ENCODE results near the gene LONP2. TPM values are rescaled to one million over a fixed set of nuclear protein-coding genes. Genes with fewer than 3 reads are reported as not detected.
"Not testable (repeated sequence)": the region's sequence is repeated elsewhere in the genome, so short reads cannot be mapped to it uniquely, and the experiment has no call there.

The LONP2 gene
- total RNA-seq, 1 experiment from 2014 or later: 46.8 TPM

DNA sequence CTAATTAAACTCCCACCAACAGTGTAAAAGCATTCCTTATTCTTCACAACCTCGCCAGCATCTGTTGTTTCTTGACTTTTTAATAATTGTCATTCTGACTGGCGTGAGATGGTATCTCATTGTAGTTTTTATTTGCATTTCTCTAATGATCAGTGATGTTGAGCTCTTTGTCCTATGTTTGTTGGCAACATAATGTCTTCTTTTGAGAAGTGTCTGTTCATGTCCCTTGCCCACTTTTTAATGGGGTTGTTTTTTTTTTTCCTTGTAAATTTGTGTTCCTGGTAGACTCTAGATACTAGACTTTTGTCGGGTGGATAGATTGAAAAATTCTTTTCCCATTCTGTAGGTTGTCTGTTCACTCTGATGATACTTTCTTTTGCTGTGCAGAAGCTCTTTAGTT is 69.8 kb downstream of the LONP2 start:
- H3K4me2 ChIP-seq (ENCODE audit: low read length); H3K36me3 ChIP-seq (ENCODE audit: control insufficient read depth in 1 of 2, insufficient read depth in 2 of 2, low read length in 2 of 2); H3K9me2 ChIP-seq (ENCODE audit: insufficient read depth); intact Hi-C loops (cut with micrococcal nuclease); BruUV-seq (replicated peaks); H4K20me1 ChIP-seq (ENCODE audit: insufficient read depth); DNase-seq (ENCODE audit: low read depth, low spot score); H3K9ac ChIP-seq (ENCODE audit: low read length); POLR2A ChIA-PET; ATAC-seq; H3K27ac ChIP-seq (ENCODE audit: low read depth, low read length); H3K9me3 ChIP-seq (ENCODE audit: control insufficient read depth in 1 of 2, insufficient read depth in 1 of 2, low read depth in 1 of 2, low read length in 2 of 2); H2AFZ ChIP-seq (ENCODE audit: low read depth, low read length, poor library complexity, severe bottlenecking); H3K27me3 ChIP-seq (ENCODE audit: insufficient read depth, low read length); RAD21 ChIA-PET (ENCODE audit: low non-redundant PET in 1 of 2, low total read pairs in 2 of 2, uncharacterized antibody in 2 of 2, unreplicated experiment in 2 of 2); H3K4me3 ChIP-seq (replicated peaks in 1 of 2; ENCODE audit: low read depth in 1 of 2, low read length in 2 of 2); CTCF ChIA-PET; H3K79me2 ChIP-seq (ENCODE audit: insufficient read depth, low read length): not testable (repeated sequence)
- H3K4me1 ChIP-seq (ENCODE audit: control insufficient read depth in 1 of 2, insufficient read depth in 2 of 2, low read length in 2 of 2): peaks cover 5 to 10% of the 10 kb centered on the region in 2 experiments; a peak in 3 of 4 replicates

DNA sequence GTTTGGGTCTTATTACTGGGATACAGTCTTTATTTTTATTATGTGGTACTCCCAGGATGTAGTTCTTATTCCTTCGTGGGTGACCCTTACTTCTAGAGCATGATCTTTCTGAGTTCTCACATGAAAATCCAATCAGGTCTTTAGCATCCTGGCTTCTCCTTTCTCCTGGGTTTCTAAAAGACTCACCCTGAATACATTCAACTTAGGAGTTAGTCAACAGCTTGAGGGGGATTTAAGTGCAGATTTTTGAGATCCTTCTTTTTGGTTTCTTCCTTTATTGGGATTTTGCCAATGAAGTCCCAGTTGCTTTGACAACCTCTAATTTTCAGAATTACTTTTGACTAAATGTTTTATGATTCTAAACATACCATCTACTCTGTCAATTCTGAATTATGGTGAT is 72.9 kb downstream of the LONP2 start:
- ChIA-PET POLR2A (no interaction called here), CTCF (no interaction called here), RAD21 (ENCODE audit: low non-redundant PET in 1 of 2, low total read pairs in 2 of 2, uncharacterized antibody in 2 of 2, unreplicated experiment in 2 of 2) (no interaction called here)
- Histone ChIP-seq H3K36me3 (ENCODE audit: control insufficient read depth in 1 of 2, insufficient read depth in 2 of 2, low read length in 2 of 2) (no peaks in the 10 kb centered on the region), H3K27me3 (ENCODE audit: insufficient read depth, low read length) (no peaks in the 10 kb centered on the region), H3K9me3 (ENCODE audit: control insufficient read depth in 1 of 2, insufficient read depth in 1 of 2, low read depth in 1 of 2, low read length in 2 of 2) (no peaks in the 10 kb centered on the region), H3K9ac (ENCODE audit: low read length) (no peak overlapping the region), H3K27ac (ENCODE audit: low read depth, low read length) (no peak overlapping the region), H3K4me3 (replicated peaks in 1 of 2; ENCODE audit: low read depth in 1 of 2, low read length in 2 of 2) (no peak overlapping the region), H4K20me1 (ENCODE audit: insufficient read depth) (0 out of 2 replicates have a peak, but pooled peaks cover 5% of the 10 kb centered on the region), H3K4me1 (ENCODE audit: control insufficient read depth in 1 of 2, insufficient read depth in 2 of 2, low read length in 2 of 2) (peaks cover 5 to 10% of the 10 kb centered on the region in 2 experiments; a peak in 3 of 4 replicates), H3K9me2 (ENCODE audit: insufficient read depth) (no peaks in the 10 kb centered on the region), H3K79me2 (ENCODE audit: insufficient read depth, low read length) (no peaks in the 10 kb centered on the region; the same call in 1 of the 2 replicates), H3K4me2 (ENCODE audit: low read length) (peak overlapping the region; percentile 13; the same call in 1 of the 2 replicates), H2AFZ (ENCODE audit: low read depth, low read length, poor library complexity, severe bottlenecking) (no peak overlapping the region)
- TF ChIP-seq, protein P1, sequence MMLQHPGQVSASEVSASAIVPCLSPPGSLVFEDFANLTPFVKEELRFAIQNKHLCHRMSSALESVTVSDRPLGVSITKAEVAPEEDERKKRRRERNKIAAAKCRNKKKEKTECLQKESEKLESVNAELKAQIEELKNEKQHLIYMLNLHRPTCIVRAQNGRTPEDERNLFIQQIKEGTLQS (IDR thresholded peaks at IDR 0.05): no peak
- TF ChIP-seq, protein P2, sequence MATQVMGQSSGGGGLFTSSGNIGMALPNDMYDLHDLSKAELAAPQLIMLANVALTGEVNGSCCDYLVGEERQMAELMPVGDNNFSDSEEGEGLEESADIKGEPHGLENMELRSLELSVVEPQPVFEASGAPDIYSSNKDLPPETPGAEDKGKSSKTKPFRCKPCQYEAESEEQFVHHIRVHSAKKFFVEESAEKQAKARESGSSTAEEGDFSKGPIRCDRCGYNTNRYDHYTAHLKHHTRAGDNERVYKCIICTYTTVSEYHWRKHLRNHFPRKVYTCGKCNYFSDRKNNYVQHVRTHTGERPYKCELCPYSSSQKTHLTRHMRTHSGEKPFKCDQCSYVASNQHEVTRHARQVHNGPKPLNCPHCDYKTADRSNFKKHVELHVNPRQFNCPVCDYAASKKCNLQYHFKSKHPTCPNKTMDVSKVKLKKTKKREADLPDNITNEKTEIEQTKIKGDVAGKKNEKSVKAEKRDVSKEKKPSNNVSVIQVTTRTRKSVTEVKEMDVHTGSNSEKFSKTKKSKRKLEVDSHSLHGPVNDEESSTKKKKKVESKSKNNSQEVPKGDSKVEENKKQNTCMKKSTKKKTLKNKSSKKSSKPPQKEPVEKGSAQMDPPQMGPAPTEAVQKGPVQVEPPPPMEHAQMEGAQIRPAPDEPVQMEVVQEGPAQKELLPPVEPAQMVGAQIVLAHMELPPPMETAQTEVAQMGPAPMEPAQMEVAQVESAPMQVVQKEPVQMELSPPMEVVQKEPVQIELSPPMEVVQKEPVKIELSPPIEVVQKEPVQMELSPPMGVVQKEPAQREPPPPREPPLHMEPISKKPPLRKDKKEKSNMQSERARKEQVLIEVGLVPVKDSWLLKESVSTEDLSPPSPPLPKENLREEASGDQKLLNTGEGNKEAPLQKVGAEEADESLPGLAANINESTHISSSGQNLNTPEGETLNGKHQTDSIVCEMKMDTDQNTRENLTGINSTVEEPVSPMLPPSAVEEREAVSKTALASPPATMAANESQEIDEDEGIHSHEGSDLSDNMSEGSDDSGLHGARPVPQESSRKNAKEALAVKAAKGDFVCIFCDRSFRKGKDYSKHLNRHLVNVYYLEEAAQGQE (IDR thresholded peaks at IDR 0.05; ENCODE audit: low read depth): no peak
- TF ChIP-seq ZNF274 (IDR thresholded peaks at IDR 0.05; ENCODE audit: low read depth, low read length): no peak
- TF ChIP-seq JUND (IDR thresholded peaks at IDR 0.05): no peak
- TF ChIP-seq CBX3 (IDR thresholded peaks at IDR 0.05; ENCODE audit: low read depth): no peak
- TF ChIP-seq YY1 (IDR thresholded peaks at IDR 0.05; ENCODE audit: extremely low read depth, insufficient replicate concordance, low read depth, low read length): no peak
- TF ChIP-seq SRF (IDR thresholded peaks at IDR 0.05; ENCODE audit: low read depth): no peak
- TF ChIP-seq EZH2phosphoT487 (IDR thresholded peaks at IDR 0.05; ENCODE audit: borderline replicate concordance): no peak
- TF ChIP-seq EZH2 (IDR thresholded peaks at IDR 0.05): no peak
- TF ChIP-seq, protein P3, sequence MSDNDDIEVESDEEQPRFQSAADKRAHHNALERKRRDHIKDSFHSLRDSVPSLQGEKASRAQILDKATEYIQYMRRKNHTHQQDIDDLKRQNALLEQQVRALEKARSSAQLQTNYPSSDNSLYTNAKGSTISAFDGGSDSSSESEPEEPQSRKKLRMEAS (IDR thresholded peaks at IDR 0.05): no peak
- no peak for TF ChIP-seq RAD21 (IDR thresholded peaks at IDR 0.05; ENCODE audit: low read depth)
- no peak for TF ChIP-seq TCF7L2 (IDR thresholded peaks at IDR 0.05; ENCODE audit: borderline replicate concordance, extremely low read depth, insufficient read depth, insufficient read length)
- intact Hi-C loops (cut with micrococcal nuclease): no loop called here
- ATAC-seq (no peak), DNase-seq (ENCODE audit: low read depth, low spot score) (no peak)
- no TSS peak for BruUV-seq (replicated peaks)

All from HCT116 (cell line).